Measurements from ENCODE around the gene RHOA. TPM values are rescaled to one million over a fixed set of nuclear protein-coding genes. Genes with fewer than 3 reads are reported as not detected.

RHOA gene
- total and polyA plus RNA-seq, 2 of the 4 experiments (the other 2 are of a cell fraction), result 383 to 879 TPM

- Histone ChIP-seq H3K4me3 (ENCODE audit: insufficient read depth, low read depth, low read length) (no peak overlapping the region), H3K79me1 (ENCODE audit: low read depth in 1 of 2, low read length in 2 of 2) (peaks cover 7 to 40% of the 10 kb centered on the region in 2 experiments; a peak in 3 of 4 replicates), H2BK120ac (ENCODE audit: low read depth, low read length) (no peak overlapping the region), H3K9ac (ENCODE audit: low read depth, low read length) (no peak overlapping the region), H3K9me3 (ENCODE audit: control insufficient read depth, insufficient read depth, low read length) (no peaks in the 10 kb centered on the region), H3K4me2 (ENCODE audit: low read depth, low read length) (no peak overlapping the region), H2AK5ac (ENCODE audit: low read depth, low read length) (no peak overlapping the region), H2BK20ac (ENCODE audit: low read depth, low read length) (no peak overlapping the region), H3K27ac (ENCODE audit: insufficient read depth, low read length) (no peak overlapping the region), H2AK9ac (replicated peaks; ENCODE audit: low read depth, low read length, poor library complexity) (no peak overlapping the region), H3K9me1 (ENCODE audit: insufficient read depth, low read length) (peaks cover 32% of the 10 kb centered on the region), H2AFZ (replicated peaks; ENCODE audit: low read length, poor library complexity) (no peak overlapping the region), H3K18ac (ENCODE audit: low read depth, low read length) (no peak overlapping the region), H4K91ac (ENCODE audit: insufficient read depth, low read depth, low read length) (no peak overlapping the region), H3K56ac (ENCODE audit: extremely low read depth, insufficient read depth, low read length) (no peak overlapping the region), H3K4ac (ENCODE audit: low read depth, low read length) (no peak overlapping the region), H3K27me3 (ENCODE audit: control insufficient read depth, insufficient read depth, low read length) (no peaks in the 10 kb centered on the region), H2BK5ac (ENCODE audit: low read depth, low read length, poor library complexity, severe bottlenecking) (no peak overlapping the region), H4K5ac (ENCODE audit: low read depth, low read length) (no peak overlapping the region), H3K14ac (replicated peaks; ENCODE audit: low read depth, low read length) (no peak overlapping the region), H3K4me1 (ENCODE audit: control insufficient read depth, insufficient read depth, low read length) (peaks cover 22% of the 10 kb centered on the region), H4K20me1 (ENCODE audit: insufficient read depth, low read length) (peaks cover 9% of the 10 kb centered on the region), H3K36me3 (ENCODE audit: control insufficient read depth, insufficient read depth, low read length) (peaks cover 18% of the 10 kb centered on the region), H3K23ac (ENCODE audit: low read depth, low read length) (no peak overlapping the region), H2BK15ac (ENCODE audit: low read depth, low read length) (no peak overlapping the region), H4K8ac (ENCODE audit: low read depth in 2 of 2, low read length in 2 of 2) (no peak overlapping the region)
- dilution Hi-C loops (cut with HindIII; ENCODE audit: low sequenced_read_pairs, unreplicated experiment) (no loop called here), in situ Hi-C loops (cut with MboI; ENCODE audit: low sequenced_read_pairs) (loop anchor here (25.0 kb wide), 1 partner anchor 263 kb away; the partner anchor contains the start of genes CCDC71 and KLHDC8B), intact Hi-C loops (cut with micrococcal nuclease) (no loop called here)
- ATAC-seq (ENCODE audit: low read depth) (no peak), DNase-seq (no peak)
- ChIA-PET POLR2A (ENCODE audit: unreplicated experiment) (no interaction called here), CTCF (no interaction called here)
- WGBS, 2 experiments (ENCODE audit: extremely low coverage in 2 of 2, insufficient read length in 1 of 2), result 90% methylated on average over 5 of the region's 6 CpGs; no CpG with 5 or more reads in 1 of the 2 experiments
- TF ChIP-seq CEBPB (IDR thresholded peaks at IDR 0.05; ENCODE audit: low read depth, low read length), result no peak
- no peak for TF ChIP-seq RCOR1 (IDR thresholded peaks at IDR 0.05; ENCODE audit: insufficient replicate concordance, low read length)
- TF ChIP-seq POLR2A (IDR thresholded peaks at IDR 0.05; ENCODE audit: low read depth, low read length), result no peak
- no peak for TF ChIP-seq SMC3 (IDR thresholded peaks at IDR 0.05; ENCODE audit: low read depth, low read length)
- TF ChIP-seq CHD1 (IDR thresholded peaks at IDR 0.05; ENCODE audit: low read depth, low read length), result no peak
- no peak for TF ChIP-seq MXI1 (IDR thresholded peaks at IDR 0.05; ENCODE audit: borderline replicate concordance, low read depth, low read length)
- TF ChIP-seq FOS (IDR thresholded peaks at IDR 0.05; ENCODE audit: low read depth, low read length), result no peak
- no peak for TF ChIP-seq RFX5 (IDR thresholded peaks at IDR 0.05; ENCODE audit: low read depth, low read length)
- TF ChIP-seq BHLHE40 (IDR thresholded peaks at IDR 0.05; ENCODE audit: low read depth, low read length), result no peak
- TF ChIP-seq, protein P1, sequence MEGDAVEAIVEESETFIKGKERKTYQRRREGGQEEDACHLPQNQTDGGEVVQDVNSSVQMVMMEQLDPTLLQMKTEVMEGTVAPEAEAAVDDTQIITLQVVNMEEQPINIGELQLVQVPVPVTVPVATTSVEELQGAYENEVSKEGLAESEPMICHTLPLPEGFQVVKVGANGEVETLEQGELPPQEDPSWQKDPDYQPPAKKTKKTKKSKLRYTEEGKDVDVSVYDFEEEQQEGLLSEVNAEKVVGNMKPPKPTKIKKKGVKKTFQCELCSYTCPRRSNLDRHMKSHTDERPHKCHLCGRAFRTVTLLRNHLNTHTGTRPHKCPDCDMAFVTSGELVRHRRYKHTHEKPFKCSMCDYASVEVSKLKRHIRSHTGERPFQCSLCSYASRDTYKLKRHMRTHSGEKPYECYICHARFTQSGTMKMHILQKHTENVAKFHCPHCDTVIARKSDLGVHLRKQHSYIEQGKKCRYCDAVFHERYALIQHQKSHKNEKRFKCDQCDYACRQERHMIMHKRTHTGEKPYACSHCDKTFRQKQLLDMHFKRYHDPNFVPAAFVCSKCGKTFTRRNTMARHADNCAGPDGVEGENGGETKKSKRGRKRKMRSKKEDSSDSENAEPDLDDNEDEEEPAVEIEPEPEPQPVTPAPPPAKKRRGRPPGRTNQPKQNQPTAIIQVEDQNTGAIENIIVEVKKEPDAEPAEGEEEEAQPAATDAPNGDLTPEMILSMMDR (conservative IDR thresholded peaks at IDR 0.05; ENCODE audit: low read depth, low read length), result no peak
- TF ChIP-seq RAD21 (IDR thresholded peaks at IDR 0.05; ENCODE audit: low read length), result no peak
- TF ChIP-seq MAFK (IDR thresholded peaks at IDR 0.05; ENCODE audit: low read depth, low read length), result no peak
- TF ChIP-seq, protein P2, sequence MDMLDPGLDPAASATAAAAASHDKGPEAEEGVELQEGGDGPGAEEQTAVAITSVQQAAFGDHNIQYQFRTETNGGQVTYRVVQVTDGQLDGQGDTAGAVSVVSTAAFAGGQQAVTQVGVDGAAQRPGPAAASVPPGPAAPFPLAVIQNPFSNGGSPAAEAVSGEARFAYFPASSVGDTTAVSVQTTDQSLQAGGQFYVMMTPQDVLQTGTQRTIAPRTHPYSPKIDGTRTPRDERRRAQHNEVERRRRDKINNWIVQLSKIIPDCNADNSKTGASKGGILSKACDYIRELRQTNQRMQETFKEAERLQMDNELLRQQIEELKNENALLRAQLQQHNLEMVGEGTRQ (IDR thresholded peaks at IDR 0.05; ENCODE audit: low read depth, low read length), result no peak
- TF ChIP-seq, protein P3, sequence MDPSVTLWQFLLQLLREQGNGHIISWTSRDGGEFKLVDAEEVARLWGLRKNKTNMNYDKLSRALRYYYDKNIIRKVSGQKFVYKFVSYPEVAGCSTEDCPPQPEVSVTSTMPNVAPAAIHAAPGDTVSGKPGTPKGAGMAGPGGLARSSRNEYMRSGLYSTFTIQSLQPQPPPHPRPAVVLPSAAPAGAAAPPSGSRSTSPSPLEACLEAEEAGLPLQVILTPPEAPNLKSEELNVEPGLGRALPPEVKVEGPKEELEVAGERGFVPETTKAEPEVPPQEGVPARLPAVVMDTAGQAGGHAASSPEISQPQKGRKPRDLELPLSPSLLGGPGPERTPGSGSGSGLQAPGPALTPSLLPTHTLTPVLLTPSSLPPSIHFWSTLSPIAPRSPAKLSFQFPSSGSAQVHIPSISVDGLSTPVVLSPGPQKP (IDR thresholded peaks at IDR 0.05; ENCODE audit: borderline replicate concordance, low read depth, low read length), result no peak
- no peak for TF ChIP-seq MAZ (IDR thresholded peaks at IDR 0.05; ENCODE audit: borderline replicate concordance, low read depth, low read length)
- no peak for TF ChIP-seq NFE2L2 (IDR thresholded peaks at IDR 0.05; ENCODE audit: low read depth, low read length)
- BruUV-seq (replicated peaks), result no TSS peak
These were observed 13.0 kb upstream of the RHOA start for GRCh38 chr3:49424816-49425215.

All from IMR-90 (cell line).